Measurements from ENCODE around the gene AGRN. TPM values are rescaled to one million over a fixed set of nuclear protein-coding genes. Genes with fewer than 3 reads are reported as not detected.
"Not testable (repeated sequence)": the region's sequence is repeated elsewhere in the genome, so short reads cannot be mapped to it uniquely, and the experiment has no call there.

The AGRN gene
- total RNA-seq, 4 donors from 2014 or later = 17.0 to 31.6 (median 22.6) TPM

DNA sequence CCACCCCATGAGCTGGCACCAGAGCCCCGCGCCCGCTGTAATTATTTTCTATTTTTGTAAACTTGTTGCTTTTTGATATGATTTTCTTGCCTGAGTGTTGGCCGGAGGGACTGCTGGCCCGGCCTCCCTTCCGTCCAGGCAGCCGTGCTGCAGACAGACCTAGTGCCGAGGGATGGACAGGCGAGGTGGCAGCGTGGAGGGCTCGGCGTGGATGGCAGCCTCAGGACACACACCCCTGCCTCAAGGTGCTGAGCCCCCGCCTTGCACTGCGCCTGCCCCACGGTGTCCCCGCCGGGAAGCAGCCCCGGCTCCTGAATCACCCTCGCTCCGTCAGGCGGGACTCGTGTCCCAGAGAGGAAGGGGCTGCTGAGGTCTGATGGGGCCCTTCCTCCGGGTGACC lies 35.1 kb downstream of the AGRN start:
- Histone ChIP-seq H3K27ac (replicated peaks in 1 of 4) (no peak overlapping the region), H3K4me3 (no peak overlapping the region), H3K27me3 (peaks cover 0 to 37% (median 12%) of the 10 kb centered on the region in 4 donors), H3K36me3 (peaks cover 0 to 53% (median 33%) of the 10 kb centered on the region in 4 donors), H3K9me3 (no peaks in the 10 kb centered on the region), H3K4me1 (peaks cover 14 to 20% (median 19%) of the 10 kb centered on the region in 4 donors)
- DNase-seq (ENCODE audit: extremely low spot score) = no peak
- intact Hi-C loops (cut with DNase I) = no loop called here
- 78% methylated on average over 12 of the region's 23 CpGs for WGBS
- no peak for TF ChIP-seq POLR2AphosphoS5 (IDR thresholded peaks at IDR 0.05)
- no peak for TF ChIP-seq POLR2A (IDR thresholded peaks at IDR 0.05; ENCODE audit: low read depth)
- TF ChIP-seq, protein P1, sequence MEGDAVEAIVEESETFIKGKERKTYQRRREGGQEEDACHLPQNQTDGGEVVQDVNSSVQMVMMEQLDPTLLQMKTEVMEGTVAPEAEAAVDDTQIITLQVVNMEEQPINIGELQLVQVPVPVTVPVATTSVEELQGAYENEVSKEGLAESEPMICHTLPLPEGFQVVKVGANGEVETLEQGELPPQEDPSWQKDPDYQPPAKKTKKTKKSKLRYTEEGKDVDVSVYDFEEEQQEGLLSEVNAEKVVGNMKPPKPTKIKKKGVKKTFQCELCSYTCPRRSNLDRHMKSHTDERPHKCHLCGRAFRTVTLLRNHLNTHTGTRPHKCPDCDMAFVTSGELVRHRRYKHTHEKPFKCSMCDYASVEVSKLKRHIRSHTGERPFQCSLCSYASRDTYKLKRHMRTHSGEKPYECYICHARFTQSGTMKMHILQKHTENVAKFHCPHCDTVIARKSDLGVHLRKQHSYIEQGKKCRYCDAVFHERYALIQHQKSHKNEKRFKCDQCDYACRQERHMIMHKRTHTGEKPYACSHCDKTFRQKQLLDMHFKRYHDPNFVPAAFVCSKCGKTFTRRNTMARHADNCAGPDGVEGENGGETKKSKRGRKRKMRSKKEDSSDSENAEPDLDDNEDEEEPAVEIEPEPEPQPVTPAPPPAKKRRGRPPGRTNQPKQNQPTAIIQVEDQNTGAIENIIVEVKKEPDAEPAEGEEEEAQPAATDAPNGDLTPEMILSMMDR (IDR thresholded peaks at IDR 0.05) = no peak
- TF ChIP-seq EP300 (IDR thresholded peaks at IDR 0.05) = no peak

DNA sequence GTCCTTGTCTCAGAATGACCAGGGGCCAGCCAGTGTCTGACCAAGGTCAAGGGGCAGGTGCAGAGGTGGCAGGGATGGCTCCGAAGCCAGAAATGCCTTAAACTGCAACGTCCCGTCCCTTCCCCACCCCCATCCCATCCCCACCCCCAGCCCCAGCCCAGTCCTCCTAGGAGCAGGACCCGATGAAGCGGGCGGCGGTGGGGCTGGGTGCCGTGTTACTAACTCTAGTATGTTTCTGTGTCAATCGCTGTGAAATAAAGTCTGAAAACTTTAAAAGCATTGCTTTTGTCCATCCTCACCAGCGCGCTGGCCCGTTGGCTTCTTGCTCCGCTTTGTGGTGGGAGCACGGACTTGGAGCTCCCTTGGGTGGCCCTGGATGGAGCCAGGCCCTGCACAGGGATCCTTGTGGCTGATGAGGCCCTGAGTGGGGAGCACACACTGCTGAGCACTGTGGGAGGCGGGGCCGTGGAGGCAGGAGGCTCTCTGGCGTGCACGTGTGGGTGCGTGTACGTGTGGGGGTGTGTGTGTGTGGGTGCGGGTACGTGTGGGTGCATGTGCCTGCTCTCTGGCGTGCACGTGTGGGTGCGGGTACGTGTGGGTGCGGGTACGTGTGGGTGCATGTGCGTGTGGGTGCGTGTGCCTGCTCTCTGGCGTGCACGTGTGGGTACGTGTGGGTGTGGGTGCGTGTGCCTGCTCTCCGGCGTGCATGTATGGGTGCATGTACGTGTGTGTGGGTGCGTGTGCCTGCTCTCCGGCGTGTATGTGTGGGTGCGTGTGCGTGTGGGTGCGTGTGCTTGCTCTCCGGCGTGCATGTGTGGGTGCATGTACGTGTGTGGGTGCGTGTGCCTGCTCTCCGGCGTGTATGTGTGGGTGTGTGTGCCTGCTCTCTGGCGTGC lies 36.2 kb downstream of the AGRN start:
- Histone ChIP-seq H3K36me3 (peaks cover 0 to 42% (median 23%) of the 10 kb centered on the region in 4 donors), H3K4me3 (no peak overlapping the region), H3K9me3 (no peaks in the 10 kb centered on the region), H3K4me1 (peaks cover 17 to 27% (median 24%) of the 10 kb centered on the region in 4 donors), H3K27me3 (peaks cover 0 to 48% (median 22%) of the 10 kb centered on the region in 4 donors), H3K27ac (replicated peaks in 1 of 4) (no peak overlapping the region)
- intact Hi-C loops (cut with DNase I) = no loop called here
- no peak for DNase-seq (ENCODE audit: extremely low spot score)
- WGBS = 87% methylated on average over 44 of the region's 50 CpGs
- TF ChIP-seq POLR2AphosphoS5 (IDR thresholded peaks at IDR 0.05) = no peak
- no peak for TF ChIP-seq EP300 (IDR thresholded peaks at IDR 0.05)
- TF ChIP-seq, protein P1 (IDR thresholded peaks at IDR 0.05) = no peak
- no peak for TF ChIP-seq POLR2A (IDR thresholded peaks at IDR 0.05; ENCODE audit: low read depth)

DNA sequence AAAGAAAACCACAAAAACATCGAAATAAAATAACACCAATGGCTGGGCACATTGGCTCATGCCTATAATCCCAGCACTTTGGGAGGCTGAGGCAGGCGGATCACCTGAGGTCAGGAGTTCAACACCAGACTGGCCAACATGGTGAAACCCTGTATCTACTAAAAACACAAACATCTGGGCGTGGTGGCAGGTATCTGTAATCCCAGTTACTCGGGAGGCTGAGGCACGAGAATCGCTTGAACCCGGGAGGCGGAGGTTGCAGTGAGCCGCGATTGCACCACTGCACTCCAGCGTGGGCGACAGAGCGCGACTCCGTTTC lies 37.8 kb downstream of the AGRN start:
- Histone ChIP-seq H3K4me1 (peaks cover 17 to 35% (median 30%) of the 10 kb centered on the region in 4 donors), H3K36me3 (peaks cover 0 to 28% (median 16%) of the 10 kb centered on the region in 4 donors), H3K27me3 (peaks cover 0 to 64% (median 27%) of the 10 kb centered on the region in 4 donors)
- intact Hi-C loops (cut with DNase I); DNase-seq (ENCODE audit: extremely low spot score); H3K27ac ChIP-seq (replicated peaks in 1 of 4); H3K9me3 ChIP-seq; H3K4me3 ChIP-seq: not testable (repeated sequence)
- 80% methylated on average over 14 of the region's 15 CpGs for WGBS

DNA sequence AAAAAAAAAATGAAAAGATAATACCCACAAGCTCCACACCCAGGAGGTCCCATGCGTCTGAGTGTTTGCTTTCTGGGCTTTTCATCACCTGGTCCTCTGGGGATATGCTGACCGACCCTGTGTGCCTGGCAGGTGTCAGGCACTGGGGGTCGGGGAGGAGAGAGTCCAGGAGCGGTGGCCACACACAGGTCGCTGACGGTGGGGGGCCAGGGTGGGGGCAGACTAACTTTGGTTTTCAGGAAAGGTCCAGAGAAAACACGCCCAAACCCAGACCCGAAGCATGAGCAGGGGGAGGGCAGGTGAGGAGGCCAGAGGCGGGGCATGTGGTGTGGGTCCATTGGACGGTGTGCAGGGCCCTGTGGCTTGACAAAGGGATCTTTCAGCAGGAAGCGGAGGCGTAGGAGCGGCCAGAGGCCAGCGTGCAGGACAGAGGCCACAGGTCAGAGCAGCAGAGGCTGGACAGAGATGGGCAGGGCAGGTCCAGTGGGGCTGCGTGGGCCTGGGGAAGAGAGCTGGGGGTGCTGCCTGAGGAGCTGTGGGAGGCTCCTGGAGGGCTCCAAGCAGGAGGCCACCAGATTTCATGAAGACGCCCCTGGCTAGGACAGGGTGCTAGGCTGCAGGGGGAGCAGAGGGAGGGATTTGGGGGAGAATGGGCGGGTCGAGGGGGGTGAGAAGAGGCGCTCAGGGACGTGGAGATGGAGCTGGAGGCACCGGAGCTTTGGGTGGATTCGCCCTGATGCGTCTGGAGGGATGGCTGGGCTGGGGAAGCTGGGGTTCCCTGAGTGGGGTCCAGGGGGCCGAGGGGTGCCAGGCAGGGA lies 38.4 kb downstream of the AGRN start:
- peaks cover 0 to 22% (median 14%) of the 10 kb centered on the region in 4 donors for H3K36me3 ChIP-seq
- DNase-seq (ENCODE audit: extremely low spot score) = no peak
- peak overlapping the region; percentile 54 to 74 (median 62) for H3K4me3 ChIP-seq
- TF ChIP-seq POLR2AphosphoS5 (IDR thresholded peaks at IDR 0.05) = no peak
- TF ChIP-seq POLR2A (IDR thresholded peaks at IDR 0.05; ENCODE audit: low read depth) = no peak
- no peak for TF ChIP-seq EP300 (IDR thresholded peaks at IDR 0.05)
- TF ChIP-seq, protein P1 (IDR thresholded peaks at IDR 0.05) = no peak
- 18% methylated on average over 24 of the region's 24 CpGs for WGBS
- H3K27ac ChIP-seq (replicated peaks in 1 of 4) = no peak overlapping the region
- H3K4me1 ChIP-seq = peaks cover 17 to 40% (median 31%) of the 10 kb centered on the region in 4 donors
- H3K27me3 ChIP-seq = peaks cover 0 to 70% (median 27%) of the 10 kb centered on the region in 4 donors
- no peaks in the 10 kb centered on the region for H3K9me3 ChIP-seq
- intact Hi-C loops (cut with DNase I) = no loop called here

All from esophagus muscularis mucosa (tissue), 4 donors.